Calu3 (cell line): ENCODE measurements around the gene SECISBP2. TPM values are rescaled to one million over a fixed set of nuclear protein-coding genes. Genes with fewer than 3 reads are reported as not detected.

Experiments used
- BruUV-seq: library from RNA; stranded (reverse); fragments of 400-500 nt; replicated peaks from 2 replicates; lab custom pipeline; 2021; lab: Mats Ljungman, UMichigan
- CTCF ChIA-PET: fragments of 300-600 bp; sonication (Branson Sonifier 250); formaldehyde crosslinking; loops from one replicate; lab custom pipeline; 2022; ENCODE audit warnings: antibody characterized with exemption; lab: Charles Lee
- DNase-seq: peaks from one replicate; pipeline ENCODE4 v3.0.0; 2022
- H3K27ac Mint-ChIP-seq: one replicate; pipeline ENCODE4 v1.8.0; 2022; ENCODE audit warnings: mixed read lengths; ENCODE audit not compliant: unreplicated experiment
- H3K27me3 Mint-ChIP-seq: one replicate; pipeline ENCODE4 v1.8.0; 2022; ENCODE audit warnings: mixed read lengths; ENCODE audit not compliant: unreplicated experiment
- H3K36me3 Mint-ChIP-seq: one replicate; pipeline ENCODE4 v1.8.0; 2022; ENCODE audit warnings: mild to moderate bottlenecking, moderate library complexity, mixed read lengths; ENCODE audit not compliant: insufficient read depth, unreplicated experiment
- H3K4me1 Mint-ChIP-seq: one replicate; pipeline ENCODE4 v1.8.0; 2022; ENCODE audit warnings: mild to moderate bottlenecking, low read depth, mixed read lengths; ENCODE audit not compliant: unreplicated experiment
- H3K4me3 Mint-ChIP-seq: one replicate; pipeline ENCODE4 v1.8.0; 2022; ENCODE audit warnings: mild to moderate bottlenecking, low read depth, moderate library complexity, mixed read lengths; ENCODE audit not compliant: unreplicated experiment
- H3K9me3 Mint-ChIP-seq: one replicate; pipeline ENCODE4 v1.8.0; 2022; ENCODE audit warnings: low read depth, mixed read lengths; ENCODE audit not compliant: unreplicated experiment
- CTCF ChIP-seq: fragments of 200-600 bp; IDR thresholded peaks from one replicate; pipeline ENCODE4 v1.8.0; 2022; ENCODE audit warnings: antibody characterized with exemption; ENCODE audit not compliant: unreplicated experiment
- intact Hi-C: fragments of 100-400 bp; cut with micrococcal nuclease; formaldehyde crosslinking; loops from one replicate; pipeline ENCODE4 v1.10.0; 2022; ENCODE audit not compliant: unreplicated experiment
- total RNA-seq: library from RNA; stranded (reverse); gene quantifications from 2 replicates; pipeline ENCODE4 v1.2.3, GENCODE V29; 2022

The SECISBP2 gene
- total RNA-seq, 1 experiment from 2014 or later = 27.8 TPM

GRCh38 chr9:89372230-89372816, 54.0 kb downstream of the SECISBP2 start:
- BruUV-seq = no TSS peak
- Mint-ChIP-seq H3K27ac (no peak overlapping the region), H3K9me3 (no peaks in the 10 kb centered on the region), H3K36me3 (peaks cover 6% of the 10 kb centered on the region), H3K4me3 (no peak overlapping the region), H3K4me1 (no peaks in the 10 kb centered on the region), H3K27me3 (no peaks in the 10 kb centered on the region)
- peak; percentile 2 for DNase-seq
- CTCF ChIA-PET = interaction anchor here (0.5 kb wide), 1 partner anchor 663 kb away, joined by 3 read pairs; no protein-coding TSS in a partner anchor
- TF ChIP-seq CTCF = no peak
- intact Hi-C loops = no loop called here

- CTCF ChIA-PET = interaction anchor here (0.5 kb wide), 1 partner anchor 664 kb away, joined by 3 read pairs; no protein-coding TSS in a partner anchor
- no peaks in the 10 kb centered on the region for H3K9me3 Mint-ChIP-seq
- H3K27me3 Mint-ChIP-seq = no peaks in the 10 kb centered on the region
- no peak overlapping the region for H3K27ac Mint-ChIP-seq
- peaks cover 6% of the 10 kb centered on the region for H3K36me3 Mint-ChIP-seq
- no peak for TF ChIP-seq CTCF
- H3K4me3 Mint-ChIP-seq = no peak overlapping the region
- DNase-seq = no peak
- intact Hi-C loops = no loop called here
- H3K4me1 Mint-ChIP-seq = no peaks in the 10 kb centered on the region
- BruUV-seq = no TSS peak
These were observed 54.7 kb downstream of the SECISBP2 start for GRCh38 chr9:89372979-89373378.

- no peak overlapping the region for H3K4me3 Mint-ChIP-seq
- CTCF ChIA-PET = no interaction called here
These were observed 55.9 kb downstream of the SECISBP2 start for GRCh38 chr9:89374176-89374575.

GRCh38 chr9:89375191-89375760, 57.0 kb downstream of the SECISBP2 start:
- no peak overlapping the region for H3K27ac Mint-ChIP-seq
- peaks cover 6% of the 10 kb centered on the region for H3K36me3 Mint-ChIP-seq
- BruUV-seq = no TSS peak
- H3K27me3 Mint-ChIP-seq = no peaks in the 10 kb centered on the region
- DNase-seq = no peak
- no peaks in the 10 kb centered on the region for H3K9me3 Mint-ChIP-seq
- CTCF ChIA-PET = no interaction called here
- intact Hi-C loops = no loop called here
- H3K4me3 Mint-ChIP-seq = no peak overlapping the region
- no peak for TF ChIP-seq CTCF
- no peaks in the 10 kb centered on the region for H3K4me1 Mint-ChIP-seq

More at GRCh38 chr9:89374176-89374575, 55.9 kb downstream of the SECISBP2 start:
- Mint-ChIP-seq H3K4me1 (no peaks in the 10 kb centered on the region), H3K27me3 (no peaks in the 10 kb centered on the region), H3K36me3 (peaks cover 6% of the 10 kb centered on the region), H3K27ac (no peak overlapping the region), H3K9me3 (no peaks in the 10 kb centered on the region)
- no TSS peak for BruUV-seq
- DNase-seq = no peak
- intact Hi-C loops = no loop called here
- TF ChIP-seq CTCF = no peak
